H7 (cell line): ENCODE data around the gene ALDH1L1. TPM values are rescaled to one million over a fixed set of nuclear protein-coding genes. Genes with fewer than 3 reads are reported as not detected.
A peak's percentile ranks its signal among the peaks of the same experiment; 100 is the strongest.
"Not testable (repeated sequence)": the region's sequence is repeated elsewhere in the genome, so short reads cannot be mapped to it uniquely, and the experiment has no call there.

Source experiments
- DNase-seq: peaks from one replicate; pipeline ENCODE4 v3.0.0; 2012
- H3K27me3 ChIP-seq: 2 replicates; pipeline ENCODE4 v1.6.0; 2011; ENCODE audit warnings: mild to moderate bottlenecking, low read length; ENCODE audit not compliant: control insufficient read depth, insufficient read depth
- H3K36me3 ChIP-seq: replicated peaks from 2 replicates; pipeline ENCODE4 v1.5.1; 2011; ENCODE audit warnings: low read length; ENCODE audit not compliant: control insufficient read depth, insufficient read depth
- H3K4me3 ChIP-seq: 2 replicates; pipeline ENCODE4 v1.5.1; 2011; ENCODE audit warnings: low read depth, mild to moderate bottlenecking, control low read depth, low read length, moderate library complexity; ENCODE audit not compliant: insufficient read depth
- total RNA-seq: library from RNA; depleted of rRNA; stranded (reverse); fragments of >200 nt; shearing (Covaris generic); gene quantifications from 2 replicates; pipeline ENCODE4 v1.2.3, GENCODE V29; 2014

Gene ALDH1L1
- total RNA-seq, 1 experiment from 2014 or later, result 0.28 TPM

DNA sequence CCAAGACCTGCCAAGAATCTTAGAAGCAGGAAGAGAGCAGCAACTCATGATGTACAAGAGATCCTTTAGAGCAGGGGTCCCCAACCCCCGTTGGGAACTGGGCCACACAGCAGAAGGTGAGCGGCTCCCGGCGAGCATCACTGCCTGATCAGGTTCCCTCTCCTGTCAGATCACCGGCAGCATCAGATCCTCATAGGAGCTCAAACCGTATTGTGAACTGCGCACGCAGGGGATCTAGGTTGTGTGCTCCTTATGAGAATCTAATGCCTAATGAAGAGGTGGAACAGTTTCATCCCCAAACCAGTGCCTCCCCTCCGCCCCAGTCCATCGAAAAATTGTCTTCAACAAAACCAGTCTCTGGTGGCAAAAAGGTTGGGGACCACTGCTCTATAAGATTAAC is 110.2 kb downstream of the ALDH1L1 start:
- H3K4me3 ChIP-seq, result no peak overlapping the region
- no peaks in the 10 kb centered on the region for H3K27me3 ChIP-seq
- H3K36me3 ChIP-seq, result no peaks in the 10 kb centered on the region
- DNase-seq, result peak; percentile 23

- Histone ChIP-seq H3K27me3 (no peaks in the 10 kb centered on the region), H3K36me3 (no peaks in the 10 kb centered on the region), H3K4me3 (no peak overlapping the region)
- DNase-seq, result peak; percentile 22
Measured at GRCh38 chr3:126067959-126068358, 112.4 kb downstream of the ALDH1L1 start.

- H3K27me3 ChIP-seq, DNase-seq, H3K4me3 ChIP-seq, H3K36me3 ChIP-seq: not testable (repeated sequence)
Measured at GRCh38 chr3:126066676-126067075, 113.7 kb downstream of the ALDH1L1 start.

GRCh38 chr3:126065876-126066275 is 114.5 kb downstream of the ALDH1L1 start:
- Histone ChIP-seq H3K27me3 (no peaks in the 10 kb centered on the region), H3K4me3 (no peak overlapping the region), H3K36me3 (no peaks in the 10 kb centered on the region)
- no peak for DNase-seq

DNA sequence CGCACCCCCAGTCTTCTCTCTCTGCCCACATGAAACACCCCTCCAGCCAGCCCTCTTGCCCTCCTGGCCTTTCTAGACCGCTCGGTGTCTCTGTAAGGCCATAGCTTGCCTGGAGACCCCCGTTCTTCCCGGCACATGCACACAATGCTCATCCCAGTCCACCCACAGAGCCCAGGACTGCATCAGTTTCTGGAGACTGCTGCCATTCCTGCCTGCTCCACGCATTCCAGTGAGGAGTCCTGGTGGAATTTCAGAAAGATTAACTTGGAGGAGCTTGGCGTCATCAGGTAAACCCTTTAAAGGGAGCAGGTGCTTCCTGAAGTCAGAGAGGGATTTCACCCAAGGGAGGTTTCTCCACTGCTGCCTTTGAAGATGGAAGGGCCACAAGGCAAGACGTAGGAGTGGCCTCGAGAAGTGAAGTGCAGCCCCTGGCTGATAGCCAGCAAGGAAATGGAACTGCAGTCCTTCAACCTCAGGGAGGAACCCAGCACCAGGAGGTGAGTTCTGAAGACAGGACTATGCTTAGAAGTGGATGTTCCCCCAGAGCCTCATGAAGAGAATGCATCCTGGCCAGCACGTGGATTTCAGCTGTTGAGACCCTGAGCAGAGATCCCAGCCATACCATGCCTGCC is 115.6 kb downstream of the ALDH1L1 start:
- no peak for DNase-seq
- Histone ChIP-seq H3K4me3 (no peak overlapping the region), H3K36me3 (no peaks in the 10 kb centered on the region), H3K27me3 (no peaks in the 10 kb centered on the region)

- H3K36me3 ChIP-seq, result no peaks in the 10 kb centered on the region
- H3K27me3 ChIP-seq, result no peaks in the 10 kb centered on the region
- no peak overlapping the region for H3K4me3 ChIP-seq
- DNase-seq, result no peak
Measured at GRCh38 chr3:126063358-126063965, 116.9 kb downstream of the ALDH1L1 start.

GRCh38 chr3:126061301-126062032 is 118.9 kb downstream of the ALDH1L1 start:
- Histone ChIP-seq H3K4me3 (no peak overlapping the region), H3K36me3 (no peaks in the 10 kb centered on the region), H3K27me3 (no peaks in the 10 kb centered on the region)
- peak; percentile 22 for DNase-seq

DNA sequence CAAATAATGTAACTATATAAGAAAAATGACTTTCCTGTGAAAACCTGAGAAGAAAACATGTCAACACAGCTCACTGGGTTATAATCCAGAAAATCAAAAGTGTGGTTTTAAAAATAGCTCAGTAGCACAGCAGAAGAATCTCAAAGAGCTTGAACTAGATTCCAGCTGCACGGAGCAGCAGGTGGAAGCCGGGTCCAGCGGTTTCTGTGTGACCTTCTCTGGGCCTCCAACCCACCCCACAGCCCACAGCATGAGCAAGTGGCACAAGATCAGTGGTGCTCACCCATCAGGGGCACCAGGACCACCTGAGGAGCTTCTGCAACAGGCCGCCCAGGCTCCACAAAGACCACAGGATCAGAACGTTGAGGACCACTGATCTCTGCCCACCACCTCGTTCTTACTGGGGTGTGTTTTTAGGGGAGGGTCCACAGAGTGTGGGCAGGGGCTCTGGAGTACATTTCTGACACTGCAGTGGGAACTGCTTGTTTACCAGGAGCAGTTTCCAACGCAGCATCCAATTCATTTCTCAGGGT is 119.7 kb downstream of the ALDH1L1 start:
- H3K27me3 ChIP-seq, result no peaks in the 10 kb centered on the region
- H3K36me3 ChIP-seq, result no peaks in the 10 kb centered on the region
- no peak overlapping the region for H3K4me3 ChIP-seq
- DNase-seq, result no peak

- DNase-seq, result peak; percentile 35
- Histone ChIP-seq H3K4me3 (no peak overlapping the region), H3K27me3 (no peaks in the 10 kb centered on the region), H3K36me3 (no peaks in the 10 kb centered on the region)
Measured at GRCh38 chr3:126058666-126059065, 121.7 kb downstream of the ALDH1L1 start.

- no peak for DNase-seq
- H3K27me3 ChIP-seq, result no peaks in the 10 kb centered on the region
- no peak overlapping the region for H3K4me3 ChIP-seq
- no peaks in the 10 kb centered on the region for H3K36me3 ChIP-seq
Measured at GRCh38 chr3:126057936-126058335, 122.5 kb downstream of the ALDH1L1 start.

DNA sequence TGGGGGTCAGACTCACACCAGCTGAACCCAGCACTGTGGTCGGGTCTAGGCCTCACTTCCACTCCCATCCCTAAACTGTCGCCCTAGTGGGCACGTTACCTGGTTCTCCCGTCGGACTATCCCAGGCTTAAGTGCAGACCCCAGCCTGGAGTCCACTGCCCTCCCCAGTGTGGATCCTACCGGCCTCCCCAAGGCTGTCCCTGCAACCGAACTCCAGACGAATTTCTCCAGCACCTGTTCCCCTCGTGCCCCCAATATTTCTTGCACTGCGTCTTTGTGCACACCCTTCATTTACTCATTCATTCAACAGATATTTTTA is 122.9 kb downstream of the ALDH1L1 start:
- Histone ChIP-seq H3K36me3 (no peaks in the 10 kb centered on the region), H3K27me3 (no peaks in the 10 kb centered on the region), H3K4me3 (no peak overlapping the region)
- DNase-seq, result no peak

DNA sequence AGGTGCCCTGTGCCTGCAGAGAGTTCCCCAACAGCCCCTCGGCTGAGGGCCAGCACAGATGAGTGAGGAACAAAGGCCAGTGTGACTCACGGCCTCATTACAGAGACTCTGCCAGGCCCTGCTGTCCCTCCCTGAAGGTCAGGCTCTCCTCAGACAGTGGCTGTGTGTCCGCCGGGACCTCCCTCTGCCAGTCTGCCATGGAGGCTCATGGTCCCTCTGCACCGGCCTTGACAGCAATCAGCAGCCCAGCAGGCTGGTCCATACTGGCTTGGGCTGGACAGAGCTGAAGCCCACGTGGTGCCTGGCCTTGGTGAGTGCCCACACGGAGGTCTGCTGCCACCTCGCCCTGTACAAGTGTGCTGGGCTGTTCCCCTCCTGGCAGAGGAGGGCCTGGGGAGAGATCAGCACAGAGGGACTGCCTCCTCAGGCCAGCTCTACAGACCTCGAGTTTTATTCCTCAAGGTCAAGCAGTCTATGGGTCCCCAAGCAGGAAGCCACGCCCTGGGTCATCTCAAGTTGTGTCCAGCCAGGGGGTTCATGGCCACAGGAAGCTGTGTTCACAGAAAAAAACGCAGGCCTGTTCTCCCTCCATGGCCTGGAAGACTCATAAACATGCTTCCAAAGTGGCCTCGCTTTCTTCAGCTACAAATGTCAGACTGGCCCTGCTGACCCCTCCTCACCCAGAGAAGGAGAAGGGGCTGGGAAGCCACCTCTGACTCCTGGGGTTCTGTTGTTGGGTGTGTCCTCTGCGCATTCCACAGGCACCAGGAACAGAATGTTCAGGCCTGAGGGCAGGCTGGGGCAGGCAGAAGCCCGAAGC is 123.5 kb downstream of the ALDH1L1 start:
- peak; percentile 24 for DNase-seq
- no peak overlapping the region for H3K4me3 ChIP-seq
- H3K27me3 ChIP-seq, result no peaks in the 10 kb centered on the region
- H3K36me3 ChIP-seq, result no peaks in the 10 kb centered on the region

DNA sequence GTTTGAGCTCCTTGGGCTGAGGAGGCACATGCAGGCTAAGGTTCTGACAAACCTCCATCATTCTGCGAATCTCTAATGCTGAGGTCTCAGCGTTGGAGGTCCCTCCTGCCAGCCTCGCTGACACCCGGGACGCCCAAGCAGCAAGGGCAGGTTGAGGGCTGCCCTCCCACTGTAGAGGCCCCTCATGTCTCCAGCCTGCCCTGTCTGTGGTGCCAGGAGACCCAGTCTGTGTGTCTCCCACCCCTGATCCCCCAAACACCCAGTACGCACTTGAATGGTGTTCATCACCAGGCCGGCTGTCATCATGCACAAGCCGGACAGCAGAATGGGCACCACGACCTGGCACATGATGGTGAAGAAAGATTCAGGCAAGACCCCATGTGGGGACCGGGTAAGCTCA is 124.3 kb downstream of the ALDH1L1 start:
- Histone ChIP-seq H3K27me3 (no peaks in the 10 kb centered on the region), H3K4me3 (no peak overlapping the region), H3K36me3 (no peaks in the 10 kb centered on the region)
- no peak for DNase-seq

DNA sequence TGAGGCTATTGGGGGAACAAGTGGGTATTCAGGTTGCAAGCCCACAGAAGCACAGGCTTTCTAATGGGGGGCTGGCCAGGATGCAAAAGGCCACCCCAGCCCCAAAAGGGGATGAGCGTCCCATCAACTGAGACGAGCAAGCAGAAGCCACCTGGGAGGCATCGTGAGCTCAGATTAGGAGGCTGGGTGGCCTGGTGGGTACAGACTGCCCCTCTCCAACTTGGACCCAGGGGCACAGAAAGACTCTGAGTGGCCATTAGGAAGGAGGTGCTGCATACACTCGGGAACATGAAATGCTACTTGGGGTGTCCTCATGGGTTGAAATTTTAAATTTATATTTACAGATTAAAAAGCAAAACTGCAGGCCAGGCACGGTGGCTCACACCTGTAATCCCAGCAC is 125.5 kb downstream of the ALDH1L1 start:
- no peaks in the 10 kb centered on the region for H3K36me3 ChIP-seq
- H3K4me3 ChIP-seq, result no peak overlapping the region
- DNase-seq, result no peak
- no peaks in the 10 kb centered on the region for H3K27me3 ChIP-seq
